PFSK-1 (cell line): ENCODE data around the gene TBC1D16.

Source experiments
- FOXP2 ChIP-seq: optimal IDR thresholded peaks from 2 replicates; pipeline ENCODE3; 2011; ENCODE audit warnings: borderline replicate concordance, control low read depth, inconsistent platforms; ENCODE audit not compliant: insufficient read depth; ENCODE audit errors: extremely low read length, extremely low read depth
- POLR2AphosphoS5 ChIP-seq: IDR thresholded peaks from 2 replicates; pipeline ENCODE4 v1.6.1; 2012; ENCODE audit warnings: low read depth, mild to moderate bottlenecking, control low read depth, low read length, moderate library complexity
- TAF1 ChIP-seq: IDR thresholded peaks from 2 replicates; pipeline ENCODE4 v1.6.1; 2012; ENCODE audit warnings: low read length, control low read depth, borderline replicate concordance; ENCODE audit not compliant: insufficient read depth
- TF ChIP-seq, protein P1 (sequence below), 2 experiments: IDR thresholded peaks; 2 replicates each; pipeline versions ENCODE4 v1.6.1 to v1.8.0; 2011 to 2012; ENCODE audit warnings: low read depth in 2 of 2, low read length in 2 of 2, control low read depth in 1 of 2, inconsistent platforms in 1 of 2, mild to moderate bottlenecking in 1 of 2, moderate library complexity in 1 of 2; ENCODE audit not compliant: insufficient read depth in 1 of 2

GRCh38 chr17:79989106-79989835 lies 46.4 kb downstream of the TBC1D16 start:
- TF ChIP-seq POLR2AphosphoS5: no peak
- no peak for TF ChIP-seq TAF1
- TF ChIP-seq, protein P1, sequence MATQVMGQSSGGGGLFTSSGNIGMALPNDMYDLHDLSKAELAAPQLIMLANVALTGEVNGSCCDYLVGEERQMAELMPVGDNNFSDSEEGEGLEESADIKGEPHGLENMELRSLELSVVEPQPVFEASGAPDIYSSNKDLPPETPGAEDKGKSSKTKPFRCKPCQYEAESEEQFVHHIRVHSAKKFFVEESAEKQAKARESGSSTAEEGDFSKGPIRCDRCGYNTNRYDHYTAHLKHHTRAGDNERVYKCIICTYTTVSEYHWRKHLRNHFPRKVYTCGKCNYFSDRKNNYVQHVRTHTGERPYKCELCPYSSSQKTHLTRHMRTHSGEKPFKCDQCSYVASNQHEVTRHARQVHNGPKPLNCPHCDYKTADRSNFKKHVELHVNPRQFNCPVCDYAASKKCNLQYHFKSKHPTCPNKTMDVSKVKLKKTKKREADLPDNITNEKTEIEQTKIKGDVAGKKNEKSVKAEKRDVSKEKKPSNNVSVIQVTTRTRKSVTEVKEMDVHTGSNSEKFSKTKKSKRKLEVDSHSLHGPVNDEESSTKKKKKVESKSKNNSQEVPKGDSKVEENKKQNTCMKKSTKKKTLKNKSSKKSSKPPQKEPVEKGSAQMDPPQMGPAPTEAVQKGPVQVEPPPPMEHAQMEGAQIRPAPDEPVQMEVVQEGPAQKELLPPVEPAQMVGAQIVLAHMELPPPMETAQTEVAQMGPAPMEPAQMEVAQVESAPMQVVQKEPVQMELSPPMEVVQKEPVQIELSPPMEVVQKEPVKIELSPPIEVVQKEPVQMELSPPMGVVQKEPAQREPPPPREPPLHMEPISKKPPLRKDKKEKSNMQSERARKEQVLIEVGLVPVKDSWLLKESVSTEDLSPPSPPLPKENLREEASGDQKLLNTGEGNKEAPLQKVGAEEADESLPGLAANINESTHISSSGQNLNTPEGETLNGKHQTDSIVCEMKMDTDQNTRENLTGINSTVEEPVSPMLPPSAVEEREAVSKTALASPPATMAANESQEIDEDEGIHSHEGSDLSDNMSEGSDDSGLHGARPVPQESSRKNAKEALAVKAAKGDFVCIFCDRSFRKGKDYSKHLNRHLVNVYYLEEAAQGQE (IDR thresholded peaks at IDR 0.05; ENCODE audit: insufficient read depth in 1 of 2, low read depth in 2 of 2, low read length in 2 of 2): no peak
- no peak for TF ChIP-seq FOXP2
